Gastrocnemius medialis (tissue), 4 donors: ENCODE measurements around the gene PARP6. TPM values are rescaled to one million over a fixed set of nuclear protein-coding genes. Genes with fewer than 3 reads are reported as not detected.

ENCODE experiments used
- ATAC-seq, 2 donors: fragments of 150-250 bp; one replicate each; pipeline ENCODE4 v1.9.1; 2016
- DNase-seq, 2 donors: peaks; one replicate each; pipeline ENCODE4 v3.0.0-alpha.2; 2019
- H3K27ac ChIP-seq, 4 donors: fragments of 200-600 bp; sonication (generic); 1 replicate in 1 of 4; 2 replicates in 3 of 4; pipeline ENCODE4 v1.5.1; 2016 to 2018; ENCODE audit warnings: mild to moderate bottlenecking in 2 of 4, moderate library complexity in 1 of 4
- H3K27me3 ChIP-seq, 3 donors: fragments of 200-600 bp; sonication (generic) in 2 of 3; 1 replicate in 1 of 3; 2 replicates in 2 of 3; pipeline versions ENCODE4 v1.5.1 to v1.6.0; 2016 to 2019; ENCODE audit warnings: mild to moderate bottlenecking in 1 of 3, moderate library complexity in 1 of 3
- H3K36me3 ChIP-seq, 2 donors: fragments of 200-600 bp; sonication (generic) in 1 of 2; one replicate each; pipeline ENCODE4 v1.5.1; 2017 to 2018
- H3K4me1 ChIP-seq, 2 donors: fragments of 200-600 bp; sonication (generic) in 1 of 2; one replicate each; pipeline ENCODE4 v1.5.1; 2016 to 2017; ENCODE audit warnings: mild to moderate bottlenecking in 2 of 2
- H3K4me3 ChIP-seq, 4 donors: fragments of 200-600 bp; sonication (generic) in 3 of 4; 1 replicate in 1 of 4; 2 replicates in 3 of 4; pipeline ENCODE4 v1.5.1; 2016 to 2019; ENCODE audit warnings: mild to moderate bottlenecking in 2 of 4
- H3K9me3 ChIP-seq, 3 donors: fragments of 200-600 bp; sonication (generic) in 2 of 3; 1 replicate in 1 of 3; 2 replicates in 2 of 3; pipeline ENCODE4 v1.5.1; 2016 to 2019
- CTCF ChIP-seq, 5 experiments: fragments of 450-650 bp in 3 of 5; fragments of 200-600 bp in 2 of 5; sonication (generic) in 2 of 5; IDR thresholded peaks in 4 of 5; conservative IDR thresholded peaks in 1 of 5; 1 replicate in 4 of 5; 2 replicates in 1 of 5; pipeline ENCODE4 v1.5.1; 2016 to 2019; ENCODE audit warnings: antibody characterized with exemption in 5 of 5, mild to moderate bottlenecking in 3 of 5, moderate library complexity in 3 of 5
- POLR2A ChIP-seq, 2 donors: fragments of 450-650 bp; IDR thresholded peaks; one replicate each; pipeline ENCODE4 v1.6.1; 2017; ENCODE audit warnings: antibody characterized with exemption in 2 of 2, mild to moderate bottlenecking in 2 of 2, moderate library complexity in 2 of 2
- in situ Hi-C, 4 donors: fragments of 200-750 bp; cut with MboI; loops; one replicate each; pipeline versions ENCODE4 v1.15.0 to v1.8.0; 2017; ENCODE audit warnings: low sequenced_read_pairs in 4 of 4
- intact Hi-C: fragments of 100-400 bp; cut with DNase I; formaldehyde crosslinking; loops from one replicate; pipeline ENCODE4 v1.15.1; 2023; ENCODE audit warnings: low total_unique reads
- total RNA-seq, 4 donors: library from RNA; depleted of rRNA; stranded (reverse); fragments of >200 nt; gene quantifications; one replicate each; pipeline versions ENCODE4 v1.1.0 to v1.2.3, GENCODE V29; 2016

PARP6 gene
- total RNA-seq, 4 donors from 2014 or later = 51.7 to 84.7 (median 66.9) TPM

GRCh38 chr15:72242775-72243370 lies 29.5 kb downstream of the PARP6 start:
- no peak overlapping the region for H3K27ac ChIP-seq
- intact Hi-C loops (no loop called here), in situ Hi-C loops (no loop called here)
- DNase-seq = no peak
- H3K4me1 ChIP-seq = peaks cover 0 to 3% of the 10 kb centered on the region in 2 donors
- H3K9me3 ChIP-seq = no peaks in the 10 kb centered on the region
- ATAC-seq = no peak
- H3K4me3 ChIP-seq = no peak overlapping the region
- peaks cover 0 to 69% of the 10 kb centered on the region in 2 donors for H3K36me3 ChIP-seq
- no peaks in the 10 kb centered on the region for H3K27me3 ChIP-seq
- no peak for TF ChIP-seq POLR2A (IDR thresholded peaks at IDR 0.05)
- no peak for TF ChIP-seq CTCF (IDR thresholded peaks at IDR 0.05 in 4 of 5, conservative IDR thresholded peaks at IDR 0.05 in 1 of 5)

- no peaks in the 10 kb centered on the region for H3K9me3 ChIP-seq
- intact Hi-C loops (no loop called here), in situ Hi-C loops (loop anchor here in 1 of 4 donors (5.0 kb wide), 1 partner anchor 33 kb away; the partner anchor contains the start of gene PARP6)
- H3K27ac ChIP-seq = no peak overlapping the region
- no peak for DNase-seq
- H3K27me3 ChIP-seq = no peaks in the 10 kb centered on the region
- peaks cover 0 to 14% of the 10 kb centered on the region in 2 donors for H3K4me1 ChIP-seq
- no peak for ATAC-seq
- no peak for TF ChIP-seq CTCF (IDR thresholded peaks at IDR 0.05 in 4 of 5, conservative IDR thresholded peaks at IDR 0.05 in 1 of 5)
- TF ChIP-seq POLR2A (IDR thresholded peaks at IDR 0.05) = no peak
- peaks cover 0 to 50% of the 10 kb centered on the region in 2 donors for H3K36me3 ChIP-seq
- no peak overlapping the region for H3K4me3 ChIP-seq
Observed at GRCh38 chr15:72239652-72240051, 32.7 kb downstream of the PARP6 start.

- TF ChIP-seq CTCF (IDR thresholded peaks at IDR 0.05 in 4 of 5, conservative IDR thresholded peaks at IDR 0.05 in 1 of 5) = no peak
- H3K4me3 ChIP-seq = no peak overlapping the region
- intact Hi-C loops = no loop called here
- H3K4me1 ChIP-seq = peaks cover 0 to 14% of the 10 kb centered on the region in 2 donors
- no peaks in the 10 kb centered on the region for H3K9me3 ChIP-seq
- H3K27me3 ChIP-seq = no peaks in the 10 kb centered on the region
- no peak for DNase-seq
- H3K36me3 ChIP-seq = peaks cover 0 to 39% of the 10 kb centered on the region in 2 donors
- in situ Hi-C loops = loop anchor here in 1 of 4 donors (5.0 kb wide), 1 partner anchor 34 kb away; the partner anchor contains the start of gene PARP6
- peak overlapping the region in 1 of 4 donors; percentile 64 for H3K27ac ChIP-seq
- ATAC-seq = no peak
Observed at GRCh38 chr15:72238586-72238985, 33.8 kb downstream of the PARP6 start.

GRCh38 chr15:72237853-72238224 lies 34.5 kb downstream of the PARP6 start:
- Histone ChIP-seq H3K27me3 (no peaks in the 10 kb centered on the region), H3K4me1 (peaks cover 0 to 14% of the 10 kb centered on the region in 2 donors), H3K36me3 (peaks cover 0 to 33% of the 10 kb centered on the region in 2 donors), H3K4me3 (no peak overlapping the region), H3K9me3 (no peaks in the 10 kb centered on the region), H3K27ac (peak overlapping the region; percentile 47 to 67 (median 58))
- DNase-seq (no peak), ATAC-seq (peak; percentile 9 to 18)
- TF ChIP-seq CTCF (IDR thresholded peaks at IDR 0.05 in 4 of 5, conservative IDR thresholded peaks at IDR 0.05 in 1 of 5) = no peak
- no peak for TF ChIP-seq POLR2A (IDR thresholded peaks at IDR 0.05)
- in situ Hi-C loops (loop anchor here in 1 of 4 donors (5.0 kb wide), 1 partner anchor 34 kb away; the partner anchor contains the start of gene PARP6), intact Hi-C loops (no loop called here)
